Memory B cell (primary cell): Measurements from ENCODE around the gene RHBDD3.

Experiments used
- ATAC-seq: fragments of 150-1000 bp; cut with Tn5 transposase; 2 replicates; pipeline ENCODE4 v1.10.0; 2021; ENCODE audit warnings: low read depth, mild to moderate bottlenecking, moderate library complexity
- DNase-seq, 2 donors: peaks; one replicate each; pipeline ENCODE4 v3.0.0; 2022; ENCODE audit warnings: low spot score in 2 of 2
- H3K27ac Mint-ChIP-seq: one replicate; pipeline ENCODE4 v1.8.0; 2022; ENCODE audit warnings: mild to moderate bottlenecking, moderate library complexity, mixed read lengths
- H3K27me3 Mint-ChIP-seq: one replicate; pipeline ENCODE4 v1.8.0; 2022; ENCODE audit warnings: mixed read lengths
- H3K36me3 Mint-ChIP-seq: one replicate; pipeline ENCODE4 v1.8.0; 2022; ENCODE audit warnings: mild to moderate bottlenecking, mixed read lengths
- H3K4me1 Mint-ChIP-seq: one replicate; pipeline ENCODE4 v1.8.0; 2022; ENCODE audit warnings: mixed read lengths
- H3K4me3 Mint-ChIP-seq: one replicate; pipeline ENCODE4 v1.8.0; 2022; ENCODE audit warnings: mild to moderate bottlenecking, moderate library complexity, mixed read lengths
- H3K9me3 Mint-ChIP-seq: one replicate; pipeline ENCODE4 v1.8.0; 2022; ENCODE audit warnings: mixed read lengths

The RHBDD3 gene

GRCh38 chr22:29309332-29310064 is 41.7 kb upstream of the RHBDD3 start:
- H3K27me3 Mint-ChIP-seq = peaks cover 37% of the 10 kb centered on the region
- DNase-seq (no peak), ATAC-seq (no peak)
- H3K27ac Mint-ChIP-seq = no peak overlapping the region
- H3K4me1 Mint-ChIP-seq = peaks cover 28% of the 10 kb centered on the region
- H3K9me3 Mint-ChIP-seq = no peaks in the 10 kb centered on the region
- no peak overlapping the region for H3K4me3 Mint-ChIP-seq
- peaks cover 2% of the 10 kb centered on the region for H3K36me3 Mint-ChIP-seq

- DNase-seq = no peak
- Mint-ChIP-seq H3K4me3 (no peak overlapping the region), H3K9me3 (no peaks in the 10 kb centered on the region), H3K36me3 (no peaks in the 10 kb centered on the region), H3K27me3 (peaks cover 30% of the 10 kb centered on the region), H3K4me1 (peaks cover 21% of the 10 kb centered on the region), H3K27ac (no peak overlapping the region)
- ATAC-seq = no peak
Measured at GRCh38 chr22:29308791-29309262, 41.0 kb upstream of the RHBDD3 start.

- Mint-ChIP-seq H3K27me3 (peaks cover 26% of the 10 kb centered on the region), H3K4me1 (peaks cover 23% of the 10 kb centered on the region)
Measured at GRCh38 chr22:29308148-29308790, 40.5 kb upstream of the RHBDD3 start.

GRCh38 chr22:29307596-29308147 is 39.9 kb upstream of the RHBDD3 start:
- Mint-ChIP-seq H3K4me3 (peak overlapping the region; percentile 81), H3K27ac (no peak overlapping the region), H3K9me3 (no peaks in the 10 kb centered on the region), H3K36me3 (no peaks in the 10 kb centered on the region), H3K4me1 (peaks cover 23% of the 10 kb centered on the region), H3K27me3 (peaks cover 20% of the 10 kb centered on the region)
- DNase-seq (no peak), ATAC-seq (no peak)

More at GRCh38 chr22:29308148-29308790, 40.5 kb upstream of the RHBDD3 start:
- Mint-ChIP-seq H3K27ac (no peak overlapping the region), H3K4me3 (no peak overlapping the region), H3K9me3 (no peaks in the 10 kb centered on the region), H3K36me3 (no peaks in the 10 kb centered on the region)
- ATAC-seq (no peak), DNase-seq (no peak)

GRCh38 chr22:29306835-29307595 is 39.2 kb upstream of the RHBDD3 start:
- H3K36me3 Mint-ChIP-seq = no peaks in the 10 kb centered on the region
- H3K27ac Mint-ChIP-seq = no peak overlapping the region
- peaks cover 23% of the 10 kb centered on the region for H3K4me1 Mint-ChIP-seq
- ATAC-seq (no peak), DNase-seq (no peak)
- H3K27me3 Mint-ChIP-seq = peaks cover 17% of the 10 kb centered on the region
- H3K4me3 Mint-ChIP-seq = peak overlapping the region; percentile 81
- H3K9me3 Mint-ChIP-seq = no peaks in the 10 kb centered on the region

GRCh38 chr22:29306175-29306834 is 38.5 kb upstream of the RHBDD3 start, which contains the start of gene GAS2L1:
Gene GAS2L1, plus strand, starts transcription at chr22:29306650. Its CDS starts 1,456 bp downstream, at chr22:29308106.
- peak; percentile 42 to 46 for DNase-seq
- H3K9me3 Mint-ChIP-seq = no peaks in the 10 kb centered on the region
- H3K27ac Mint-ChIP-seq = no peak within 1 kb of the TSS
- peak within 1 kb of the TSS; percentile 81 for H3K4me3 Mint-ChIP-seq
- peaks cover 23% of the 10 kb centered on the region for H3K4me1 Mint-ChIP-seq
- ATAC-seq = peak; percentile 49
- H3K36me3 Mint-ChIP-seq = peaks cover under 1% of the 10 kb centered on the region
- H3K27me3 Mint-ChIP-seq = peaks cover 15% of the 10 kb centered on the region

GRCh38 chr22:29305836-29306174 is 38.0 kb upstream of the RHBDD3 start:
- Mint-ChIP-seq H3K27me3 (peaks cover 14% of the 10 kb centered on the region), H3K36me3 (peaks cover 6% of the 10 kb centered on the region), H3K4me1 (peaks cover 25% of the 10 kb centered on the region), H3K9me3 (no peaks in the 10 kb centered on the region), H3K4me3 (peak overlapping the region; percentile 78), H3K27ac (no peak overlapping the region)
- ATAC-seq = no peak
- no peak for DNase-seq

GRCh38 chr22:29302681-29303465 is 35.1 kb upstream of the RHBDD3 start:
- H3K27me3 Mint-ChIP-seq = peaks cover 14% of the 10 kb centered on the region
- H3K27ac Mint-ChIP-seq = no peak overlapping the region
- DNase-seq (no peak), ATAC-seq (no peak)
- peaks cover 20% of the 10 kb centered on the region for H3K36me3 Mint-ChIP-seq
- peaks cover 25% of the 10 kb centered on the region for H3K4me1 Mint-ChIP-seq
- H3K9me3 Mint-ChIP-seq = no peaks in the 10 kb centered on the region
- H3K4me3 Mint-ChIP-seq = no peak overlapping the region

GRCh38 chr22:29302402-29302680 is 34.6 kb upstream of the RHBDD3 start:
- Mint-ChIP-seq H3K9me3 (no peaks in the 10 kb centered on the region), H3K4me1 (peaks cover 22% of the 10 kb centered on the region), H3K36me3 (peaks cover 25% of the 10 kb centered on the region), H3K4me3 (no peak overlapping the region), H3K27me3 (peaks cover 10% of the 10 kb centered on the region), H3K27ac (no peak overlapping the region)
- ATAC-seq (no peak), DNase-seq (no peak)

GRCh38 chr22:29301716-29302401 is 34.1 kb upstream of the RHBDD3 start:
- ATAC-seq (no peak), DNase-seq (no peak)
- Mint-ChIP-seq H3K27me3 (peaks cover 9% of the 10 kb centered on the region), H3K4me1 (peaks cover 21% of the 10 kb centered on the region), H3K36me3 (peaks cover 28% of the 10 kb centered on the region), H3K4me3 (no peak overlapping the region), H3K9me3 (no peaks in the 10 kb centered on the region), H3K27ac (no peak overlapping the region)

- no peak overlapping the region for H3K4me3 Mint-ChIP-seq
- H3K4me1 Mint-ChIP-seq = peaks cover 16% of the 10 kb centered on the region
- ATAC-seq (peak; percentile 16), DNase-seq (no peak)
- no peaks in the 10 kb centered on the region for H3K9me3 Mint-ChIP-seq
- peaks cover 28% of the 10 kb centered on the region for H3K36me3 Mint-ChIP-seq
- peaks cover 6% of the 10 kb centered on the region for H3K27me3 Mint-ChIP-seq
- peak overlapping the region; percentile 36 for H3K27ac Mint-ChIP-seq
Measured at GRCh38 chr22:29300807-29301601, 33.2 kb upstream of the RHBDD3 start.

GRCh38 chr22:29300467-29300806 is 32.7 kb upstream of the RHBDD3 start:
- ATAC-seq (peak; percentile 8), DNase-seq (no peak)
- Mint-ChIP-seq H3K27me3 (peaks cover 4% of the 10 kb centered on the region), H3K36me3 (peaks cover 31% of the 10 kb centered on the region), H3K4me1 (peaks cover 13% of the 10 kb centered on the region), H3K27ac (peak overlapping the region; percentile 36), H3K4me3 (no peak overlapping the region), H3K9me3 (no peaks in the 10 kb centered on the region)
